ENCODE data around the gene TMEM135.

- no peak for TF ChIP-seq CTCF (conservative IDR thresholded peaks at IDR 0.05; ENCODE audit: low read depth, low read length)
- no peak for TF ChIP-seq EZH2 (IDR thresholded peaks at IDR 0.05; ENCODE audit: borderline replicate concordance, low read depth, low read length, poor library complexity, severe bottlenecking)
Measured at GRCh38 chr11:87223816-87224215, 186.1 kb downstream of the TMEM135 start.
